Activated T-helper 17 cell treated with anti-CD3 and anti-CD28 coated beads, Interleukin-2, amount 50 U/mL, for 72 hours (primary cell): Measurements from ENCODE around the gene TTLL11. TPM values are rescaled to one million over a fixed set of nuclear protein-coding genes. Genes with fewer than 3 reads are reported as not detected.
A peak's percentile ranks its signal among the peaks of the same experiment; 100 is the strongest.
"Not testable (repeated sequence)": the region's sequence is repeated elsewhere in the genome, so short reads cannot be mapped to it uniquely, and the experiment has no call there.

ENCODE experiments used
- ATAC-seq: fragments of 150-1000 bp; cut with Tn5 transposase; replicated peaks from 2 replicates; pipeline ENCODE4 v1.10.0; 2021; ENCODE audit warnings: mild to moderate bottlenecking, moderate library complexity
- H3K27ac Mint-ChIP-seq: one replicate; pipeline ENCODE4 v1.8.0; 2022; ENCODE audit warnings: mixed read lengths
- H3K27me3 Mint-ChIP-seq: one replicate; pipeline ENCODE4 v1.8.0; 2022; ENCODE audit warnings: mixed read lengths
- H3K36me3 Mint-ChIP-seq: one replicate; pipeline ENCODE4 v1.8.0; 2022; ENCODE audit warnings: low read depth, mild to moderate bottlenecking, mixed read lengths
- H3K4me1 Mint-ChIP-seq: one replicate; pipeline ENCODE4 v1.8.0; 2022; ENCODE audit warnings: mixed read lengths
- H3K4me3 Mint-ChIP-seq: one replicate; pipeline ENCODE4 v1.8.0; 2022; ENCODE audit warnings: mild to moderate bottlenecking, mixed read lengths
- H3K9me3 Mint-ChIP-seq: one replicate; pipeline ENCODE4 v1.8.0; 2022; ENCODE audit warnings: mixed read lengths
- total RNA-seq, 2 donors: library from RNA; stranded (reverse); gene quantifications; one replicate each; pipeline ENCODE4 v1.2.3, GENCODE V29; 2022

Gene TTLL11
- total RNA-seq, 2 donors from 2014 or later, result 2.6 to 3.9 TPM

DNA sequence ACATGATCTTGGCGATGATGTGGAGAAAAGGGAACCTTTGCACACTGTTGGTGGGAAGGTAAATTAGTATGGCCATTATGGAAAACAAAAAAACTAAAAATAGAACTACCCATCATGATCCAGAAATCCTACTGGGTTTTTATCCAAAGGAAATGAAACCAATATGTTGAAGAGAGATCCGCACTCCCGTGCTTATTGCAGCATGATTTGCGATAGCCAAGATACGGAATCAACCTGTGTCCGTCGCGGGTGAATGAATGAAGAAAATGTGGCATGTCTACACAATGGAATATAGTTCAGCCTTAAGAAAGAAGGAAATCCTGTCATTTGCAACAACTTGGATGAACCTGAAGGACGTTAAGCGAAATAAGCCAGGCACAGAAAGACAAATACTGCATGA, 84.5 kb downstream of the TTLL11 start:
- H3K27me3 Mint-ChIP-seq, result no peaks in the 10 kb centered on the region

DNA sequence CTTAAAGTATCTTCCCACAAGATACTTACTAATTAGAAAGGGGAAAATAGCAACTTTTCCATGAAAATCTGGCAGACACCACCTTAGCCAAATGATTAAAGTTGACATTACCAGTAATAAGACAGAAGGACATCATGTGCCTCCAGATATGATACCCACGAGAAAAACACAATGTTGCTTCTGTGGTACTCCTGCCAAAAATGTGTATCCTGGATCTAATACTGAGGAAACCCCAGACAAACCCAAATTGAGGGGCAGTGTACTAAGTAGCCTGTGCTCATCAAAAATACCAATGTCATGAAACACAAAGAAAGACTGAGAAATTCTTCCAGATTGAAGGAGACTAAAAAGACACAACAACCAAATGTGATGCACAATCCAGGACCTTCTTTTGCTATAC, 85.3 kb downstream of the TTLL11 start:
- Mint-ChIP-seq H3K4me1 (no peaks in the 10 kb centered on the region), H3K9me3 (no peaks in the 10 kb centered on the region), H3K4me3 (no peak overlapping the region), H3K27ac (no peak overlapping the region), H3K27me3 (no peaks in the 10 kb centered on the region), H3K36me3 (no peaks in the 10 kb centered on the region)
- ATAC-seq, result no peak

More for the DNA sequence above, 84.5 kb downstream of the TTLL11 start:
- H3K4me3 Mint-ChIP-seq, result no peak overlapping the region
- no peaks in the 10 kb centered on the region for H3K36me3 Mint-ChIP-seq
- no peak for ATAC-seq
- no peaks in the 10 kb centered on the region for H3K4me1 Mint-ChIP-seq
- no peak overlapping the region for H3K27ac Mint-ChIP-seq
- H3K9me3 Mint-ChIP-seq, result no peaks in the 10 kb centered on the region

- ATAC-seq, result no peak
- no peaks in the 10 kb centered on the region for H3K9me3 Mint-ChIP-seq
- no peaks in the 10 kb centered on the region for H3K4me1 Mint-ChIP-seq
- no peaks in the 10 kb centered on the region for H3K27me3 Mint-ChIP-seq
- H3K36me3 Mint-ChIP-seq, result no peaks in the 10 kb centered on the region
- H3K4me3 Mint-ChIP-seq, result no peak overlapping the region
- H3K27ac Mint-ChIP-seq, result no peak overlapping the region
These were observed 87.5 kb downstream of the TTLL11 start for GRCh38 chr9:122005597-122005996.

- no peaks in the 10 kb centered on the region for H3K9me3 Mint-ChIP-seq
- no peak for ATAC-seq
These were observed 88.5 kb downstream of the TTLL11 start for GRCh38 chr9:122004589-122004988.

DNA sequence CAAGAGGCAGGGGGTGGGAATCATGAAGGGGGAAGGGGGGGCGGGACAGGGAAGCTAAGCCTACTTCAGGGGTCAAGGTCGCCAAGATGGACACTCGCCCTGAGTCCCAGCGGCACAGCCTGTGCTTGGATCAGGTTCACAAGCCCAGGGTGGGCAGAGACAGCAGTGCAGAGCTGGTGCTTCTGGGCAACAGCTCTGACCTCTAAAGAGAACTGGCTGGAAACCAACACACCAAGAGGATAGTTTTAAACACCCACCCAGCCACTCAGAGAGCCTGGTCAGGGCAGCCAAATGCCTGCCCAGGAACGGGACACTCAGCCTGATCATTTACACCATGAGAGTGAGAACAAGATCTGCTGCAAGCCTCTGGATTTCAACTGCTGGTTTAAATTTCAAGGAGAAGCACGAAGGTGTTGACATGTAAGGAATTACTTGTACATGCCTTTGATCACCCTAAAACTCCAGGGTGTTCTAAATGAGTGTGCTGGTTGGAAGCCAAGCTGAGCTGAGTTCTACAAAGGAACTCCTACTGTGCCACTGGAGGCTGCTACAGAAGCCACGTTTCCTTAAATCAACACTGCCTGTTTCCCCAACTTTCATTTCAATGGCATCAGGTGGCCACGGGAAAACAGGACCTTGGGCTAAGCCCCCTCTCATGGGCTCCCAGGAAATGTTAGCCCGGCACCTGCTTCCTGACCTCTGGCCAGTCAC, 91.5 kb downstream of the TTLL11 start:
- no peak overlapping the region for H3K27ac Mint-ChIP-seq
- H3K9me3 Mint-ChIP-seq, result no peaks in the 10 kb centered on the region
- no peak overlapping the region for H3K4me3 Mint-ChIP-seq
- ATAC-seq, result no peak
- no peaks in the 10 kb centered on the region for H3K27me3 Mint-ChIP-seq
- no peaks in the 10 kb centered on the region for H3K4me1 Mint-ChIP-seq
- no peaks in the 10 kb centered on the region for H3K36me3 Mint-ChIP-seq

More at GRCh38 chr9:122004589-122004988, 88.5 kb downstream of the TTLL11 start:
- Mint-ChIP-seq H3K27me3 (no peaks in the 10 kb centered on the region), H3K4me1 (no peaks in the 10 kb centered on the region), H3K4me3 (no peak overlapping the region), H3K27ac (no peak overlapping the region), H3K36me3 (no peaks in the 10 kb centered on the region)

- ATAC-seq, H3K4me3 Mint-ChIP-seq, H3K4me1 Mint-ChIP-seq, H3K36me3 Mint-ChIP-seq, H3K27ac Mint-ChIP-seq, H3K27me3 Mint-ChIP-seq, H3K9me3 Mint-ChIP-seq: not testable (repeated sequence)
These were observed 92.6 kb downstream of the TTLL11 start for GRCh38 chr9:122000526-122000925.

- no peak for ATAC-seq
These were observed 93.6 kb downstream of the TTLL11 start for GRCh38 chr9:121999556-121999955.

DNA sequence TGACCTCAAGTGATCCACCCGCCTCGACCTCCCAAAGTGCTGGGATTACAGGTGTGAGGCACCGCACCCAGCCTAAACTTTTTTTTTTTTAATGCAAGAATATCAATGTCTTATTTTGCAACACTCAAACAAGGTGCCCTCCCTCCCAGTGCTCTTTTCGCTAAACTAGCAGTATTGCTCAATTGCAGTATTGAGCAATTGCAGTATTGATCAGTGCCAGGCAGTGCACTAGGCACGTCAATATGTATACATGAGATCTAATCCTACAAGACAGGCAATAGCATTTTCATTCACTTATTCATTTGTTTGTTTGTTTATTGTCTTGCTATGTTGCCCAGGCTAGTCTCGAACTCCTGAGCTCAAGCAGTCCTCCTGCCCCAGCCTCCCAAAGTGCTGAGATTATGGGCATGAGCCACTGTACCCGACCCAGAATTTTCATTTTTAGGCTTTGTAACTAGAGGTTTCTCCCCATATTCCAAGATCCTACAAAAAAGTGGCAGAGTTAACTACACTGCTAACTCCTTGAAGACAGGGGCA, 94.5 kb downstream of the TTLL11 start:
- no peak overlapping the region for H3K4me3 Mint-ChIP-seq
- no peaks in the 10 kb centered on the region for H3K27me3 Mint-ChIP-seq
- no peaks in the 10 kb centered on the region for H3K4me1 Mint-ChIP-seq
- no peak overlapping the region for H3K27ac Mint-ChIP-seq
- no peak for ATAC-seq
- no peaks in the 10 kb centered on the region for H3K9me3 Mint-ChIP-seq
- no peaks in the 10 kb centered on the region for H3K36me3 Mint-ChIP-seq

More at GRCh38 chr9:121999556-121999955, 93.6 kb downstream of the TTLL11 start:
- H3K36me3 Mint-ChIP-seq, result no peaks in the 10 kb centered on the region
- H3K9me3 Mint-ChIP-seq, result no peaks in the 10 kb centered on the region
- no peak overlapping the region for H3K27ac Mint-ChIP-seq
- no peaks in the 10 kb centered on the region for H3K27me3 Mint-ChIP-seq
- no peaks in the 10 kb centered on the region for H3K4me1 Mint-ChIP-seq
- H3K4me3 Mint-ChIP-seq, result no peak overlapping the region

DNA sequence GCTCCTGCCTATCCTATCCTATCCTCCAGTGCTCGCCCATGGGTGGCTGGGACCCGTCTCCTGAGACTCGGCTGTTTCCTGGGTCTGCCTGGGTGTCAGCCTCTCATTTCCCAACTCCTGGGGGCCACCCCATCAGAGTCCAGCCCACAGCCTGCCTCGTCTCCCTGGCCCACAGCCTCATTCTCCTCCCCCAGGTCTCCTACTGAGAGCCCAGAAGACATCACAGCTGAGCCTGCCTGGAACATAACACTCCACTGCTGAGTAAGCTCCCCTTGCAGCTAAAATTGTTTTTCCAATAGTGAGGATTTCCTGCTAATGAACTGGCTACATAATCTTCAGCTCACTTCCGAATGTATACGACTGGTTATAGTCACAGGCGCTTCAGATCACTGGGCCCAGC, 95.3 kb downstream of the TTLL11 start:
- no peaks in the 10 kb centered on the region for H3K36me3 Mint-ChIP-seq
- ATAC-seq, result no peak
- H3K4me1 Mint-ChIP-seq, result no peaks in the 10 kb centered on the region
- H3K9me3 Mint-ChIP-seq, result no peaks in the 10 kb centered on the region
- H3K4me3 Mint-ChIP-seq, result no peak overlapping the region
- H3K27me3 Mint-ChIP-seq, result no peaks in the 10 kb centered on the region
- H3K27ac Mint-ChIP-seq, result no peak overlapping the region

GRCh38 chr9:121996783-121997182, 96.3 kb downstream of the TTLL11 start:
- no peak overlapping the region for H3K4me3 Mint-ChIP-seq
- no peaks in the 10 kb centered on the region for H3K4me1 Mint-ChIP-seq
- no peaks in the 10 kb centered on the region for H3K36me3 Mint-ChIP-seq
- no peak overlapping the region for H3K27ac Mint-ChIP-seq
- no peak for ATAC-seq
- H3K9me3 Mint-ChIP-seq, result no peaks in the 10 kb centered on the region
- no peaks in the 10 kb centered on the region for H3K27me3 Mint-ChIP-seq

GRCh38 chr9:121995997-121996396, 97.1 kb downstream of the TTLL11 start:
- no peak for ATAC-seq
- Mint-ChIP-seq H3K36me3 (no peaks in the 10 kb centered on the region), H3K27me3 (no peaks in the 10 kb centered on the region), H3K4me3 (no peak overlapping the region), H3K4me1 (no peaks in the 10 kb centered on the region), H3K27ac (no peak overlapping the region), H3K9me3 (no peaks in the 10 kb centered on the region)

DNA sequence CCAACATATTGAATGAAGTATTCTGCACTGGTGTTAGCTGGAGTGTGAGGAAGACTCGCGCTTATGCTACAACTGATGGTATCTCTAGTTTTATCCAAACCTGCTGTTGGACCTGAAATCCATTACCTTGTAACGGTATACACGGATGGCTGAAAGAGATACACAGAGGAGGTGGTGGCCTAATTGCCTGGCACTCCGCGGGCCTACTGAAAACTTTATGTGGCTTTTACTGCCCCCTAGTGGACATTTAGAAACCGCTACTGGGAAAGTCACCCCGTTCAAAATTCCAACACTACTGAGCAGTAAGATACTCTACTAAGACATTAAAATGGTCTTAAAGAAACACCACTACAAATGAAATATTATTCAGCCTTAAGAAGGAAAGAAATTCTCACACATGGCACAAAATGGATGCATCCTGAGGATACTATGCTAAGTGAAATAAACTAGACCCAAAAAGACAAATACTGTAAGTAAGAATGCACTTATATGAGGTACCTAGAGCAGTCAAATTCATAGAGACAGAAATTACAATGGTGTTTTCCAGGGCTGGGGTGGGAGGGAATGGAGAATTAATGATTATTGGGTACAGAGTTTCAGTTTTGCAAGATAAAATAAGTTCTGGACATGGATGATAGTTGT, 100.4 kb downstream of the TTLL11 start:
- ATAC-seq, result peak; percentile 63
- Mint-ChIP-seq H3K27ac (no peak overlapping the region), H3K4me1 (peaks cover 5% of the 10 kb centered on the region), H3K36me3 (peaks cover 8% of the 10 kb centered on the region), H3K27me3 (no peaks in the 10 kb centered on the region), H3K9me3 (no peaks in the 10 kb centered on the region), H3K4me3 (no peak overlapping the region)

GRCh38 chr9:121991307-121991661, 101.8 kb downstream of the TTLL11 start:
- H3K9me3 Mint-ChIP-seq, result no peaks in the 10 kb centered on the region
- peaks cover 5% of the 10 kb centered on the region for H3K4me1 Mint-ChIP-seq
- no peak overlapping the region for H3K27ac Mint-ChIP-seq
- no peak overlapping the region for H3K4me3 Mint-ChIP-seq
- H3K27me3 Mint-ChIP-seq, result no peaks in the 10 kb centered on the region
- peaks cover 10% of the 10 kb centered on the region for H3K36me3 Mint-ChIP-seq
- no peak for ATAC-seq

GRCh38 chr9:121990600-121991306, 102.4 kb downstream of the TTLL11 start:
- Mint-ChIP-seq H3K27me3 (no peaks in the 10 kb centered on the region), H3K4me3 (no peak overlapping the region), H3K27ac (no peak overlapping the region), H3K4me1 (peaks cover 5% of the 10 kb centered on the region), H3K36me3 (peaks cover 10% of the 10 kb centered on the region), H3K9me3 (no peaks in the 10 kb centered on the region)
- ATAC-seq, result no peak

- Mint-ChIP-seq H3K4me3 (no peak overlapping the region), H3K36me3 (peaks cover 10% of the 10 kb centered on the region), H3K4me1 (peaks cover 5% of the 10 kb centered on the region), H3K27me3 (no peaks in the 10 kb centered on the region), H3K9me3 (no peaks in the 10 kb centered on the region), H3K27ac (no peak overlapping the region)
- no peak for ATAC-seq
These were observed 104.1 kb downstream of the TTLL11 start for GRCh38 chr9:121989010-121989409.
